Neutrophil (primary cell): ENCODE results near the gene IFT20.

Experiments
- H3K27ac ChIP-seq: fragments of 200-600 bp; sonication (generic); 2 replicates; pipeline ENCODE4 v1.5.1; 2016; ENCODE audit warnings: mild to moderate bottlenecking, moderate library complexity
- H3K27me3 ChIP-seq: fragments of 200-600 bp; sonication (generic); 2 replicates; pipeline ENCODE4 v1.6.0; 2016; ENCODE audit warnings: mild to moderate bottlenecking
- H3K36me3 ChIP-seq: fragments of 200-600 bp; sonication (generic); 2 replicates; pipeline ENCODE4 v1.5.1; 2017
- H3K4me1 ChIP-seq, 2 experiments: fragments of 200-600 bp in 1 of 2; sonication (generic) in 1 of 2; 1 replicate in 1 of 2; 2 replicates in 1 of 2; pipeline versions ENCODE4 v1.5.1 to v1.6.1; 2013 to 2016; ENCODE audit warnings: low read depth in 1 of 2, low read length in 1 of 2, mild to moderate bottlenecking in 1 of 2, moderate library complexity in 1 of 2; ENCODE audit not compliant: control insufficient read depth in 1 of 2, insufficient read depth in 1 of 2
- H3K4me3 ChIP-seq, 2 experiments: fragments of 200-600 bp in 1 of 2; sonication (generic) in 1 of 2; 1 replicate in 1 of 2; 2 replicates in 1 of 2; pipeline ENCODE4 v1.5.1; 2013 to 2016; ENCODE audit warnings: low read depth in 1 of 2, low read length in 1 of 2, mild to moderate bottlenecking in 1 of 2, moderate library complexity in 1 of 2
- H3K9me3 ChIP-seq: fragments of 200-600 bp; sonication (generic); 2 replicates; pipeline ENCODE4 v1.5.1; 2016
- TF ChIP-seq, protein P1 (sequence below): fragments of 200-600 bp; sonication (generic); IDR thresholded peaks from 2 replicates; pipeline ENCODE4 v1.5.1; 2016; ENCODE audit warnings: antibody characterized with exemption

IFT20 gene

DNA sequence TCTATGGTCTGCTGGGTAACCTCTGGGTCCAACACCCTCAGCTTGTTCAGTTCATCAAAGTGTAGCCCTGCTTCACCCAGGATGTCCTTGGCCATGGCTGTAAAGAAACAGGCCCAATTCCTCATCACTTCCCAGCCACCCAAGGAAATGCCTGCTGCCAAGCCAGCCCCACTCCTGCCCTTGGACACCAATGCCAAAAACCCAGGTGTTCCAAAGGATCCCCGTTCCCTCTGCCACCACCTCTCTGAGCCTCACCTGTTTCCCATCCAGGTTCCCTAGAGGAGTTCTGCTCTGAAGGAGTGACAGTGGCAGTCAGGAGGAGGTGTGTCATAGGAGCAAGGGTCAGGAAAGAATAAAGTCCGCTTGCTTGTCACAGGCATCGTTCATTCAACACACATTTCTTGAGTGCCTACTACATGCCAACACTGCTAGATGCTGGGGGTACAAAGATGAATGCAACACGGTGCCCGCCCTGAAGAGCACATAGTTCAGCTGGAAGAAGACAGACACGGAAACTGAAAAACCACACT is 3.3 kb downstream of the IFT20 start:
- H3K4me1 ChIP-seq = peaks cover 38 to 42% of the 10 kb centered on the region in 2 experiments
- H3K27me3 ChIP-seq = no peaks in the 10 kb centered on the region
- H3K36me3 ChIP-seq = peaks cover 48% of the 10 kb centered on the region
- no peaks in the 10 kb centered on the region for H3K9me3 ChIP-seq
- no peak overlapping the region for H3K27ac ChIP-seq
- H3K4me3 ChIP-seq = no peak overlapping the region
- TF ChIP-seq, protein P1, sequence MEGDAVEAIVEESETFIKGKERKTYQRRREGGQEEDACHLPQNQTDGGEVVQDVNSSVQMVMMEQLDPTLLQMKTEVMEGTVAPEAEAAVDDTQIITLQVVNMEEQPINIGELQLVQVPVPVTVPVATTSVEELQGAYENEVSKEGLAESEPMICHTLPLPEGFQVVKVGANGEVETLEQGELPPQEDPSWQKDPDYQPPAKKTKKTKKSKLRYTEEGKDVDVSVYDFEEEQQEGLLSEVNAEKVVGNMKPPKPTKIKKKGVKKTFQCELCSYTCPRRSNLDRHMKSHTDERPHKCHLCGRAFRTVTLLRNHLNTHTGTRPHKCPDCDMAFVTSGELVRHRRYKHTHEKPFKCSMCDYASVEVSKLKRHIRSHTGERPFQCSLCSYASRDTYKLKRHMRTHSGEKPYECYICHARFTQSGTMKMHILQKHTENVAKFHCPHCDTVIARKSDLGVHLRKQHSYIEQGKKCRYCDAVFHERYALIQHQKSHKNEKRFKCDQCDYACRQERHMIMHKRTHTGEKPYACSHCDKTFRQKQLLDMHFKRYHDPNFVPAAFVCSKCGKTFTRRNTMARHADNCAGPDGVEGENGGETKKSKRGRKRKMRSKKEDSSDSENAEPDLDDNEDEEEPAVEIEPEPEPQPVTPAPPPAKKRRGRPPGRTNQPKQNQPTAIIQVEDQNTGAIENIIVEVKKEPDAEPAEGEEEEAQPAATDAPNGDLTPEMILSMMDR = no peak

DNA sequence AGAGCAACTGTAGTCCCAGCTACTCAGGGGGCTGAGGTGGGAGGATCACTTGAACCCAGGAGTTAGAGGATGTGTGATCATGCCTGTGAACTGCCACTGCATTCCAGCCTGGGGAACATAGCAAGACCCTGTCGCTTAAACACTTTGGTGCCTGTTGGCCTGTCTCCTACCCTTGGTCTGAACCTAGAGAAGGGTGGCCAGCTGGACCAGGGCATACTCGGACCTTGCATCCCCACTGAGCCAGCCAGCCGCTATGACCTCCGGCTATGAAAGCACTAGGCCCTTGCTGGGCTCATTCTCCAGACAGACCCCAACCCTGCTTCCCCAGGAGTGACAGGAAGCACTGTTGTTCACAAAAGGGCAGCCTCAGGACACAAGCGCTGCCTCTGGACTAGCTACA is 4.6 kb downstream of the IFT20 start:
- TF ChIP-seq, protein P1 = no peak
- Histone ChIP-seq H3K9me3 (no peaks in the 10 kb centered on the region), H3K36me3 (peaks cover 48% of the 10 kb centered on the region), H3K4me1 (peaks cover 27 to 30% of the 10 kb centered on the region in 2 experiments), H3K27me3 (no peaks in the 10 kb centered on the region), H3K27ac (no peak overlapping the region), H3K4me3 (no peak overlapping the region)

DNA sequence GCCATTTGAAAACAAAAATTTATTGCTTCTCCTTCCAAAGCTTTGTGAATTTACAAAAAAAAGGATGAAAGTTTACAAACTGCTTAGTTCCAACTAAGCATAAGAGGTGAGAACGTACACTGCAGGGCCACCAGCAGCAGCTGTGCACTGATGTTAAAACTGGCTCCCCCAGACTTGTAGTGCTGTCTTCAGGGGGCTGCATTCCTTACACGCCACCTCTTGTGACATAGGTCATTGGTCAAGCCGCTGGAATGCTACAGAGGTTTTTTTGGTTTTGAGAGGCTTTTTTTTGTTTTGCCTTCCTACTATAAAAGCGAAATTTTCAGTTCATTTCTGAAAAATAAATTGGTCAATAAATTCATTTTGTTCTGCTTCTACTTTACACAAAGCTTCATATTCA is 6.9 kb downstream of the IFT20 start:
- Histone ChIP-seq H3K4me3 (no peak overlapping the region), H3K9me3 (no peaks in the 10 kb centered on the region), H3K27me3 (no peaks in the 10 kb centered on the region), H3K4me1 (peaks cover 8 to 14% of the 10 kb centered on the region in 2 experiments), H3K36me3 (peaks cover 48% of the 10 kb centered on the region), H3K27ac (no peak overlapping the region)
- TF ChIP-seq, protein P1 = no peak

DNA sequence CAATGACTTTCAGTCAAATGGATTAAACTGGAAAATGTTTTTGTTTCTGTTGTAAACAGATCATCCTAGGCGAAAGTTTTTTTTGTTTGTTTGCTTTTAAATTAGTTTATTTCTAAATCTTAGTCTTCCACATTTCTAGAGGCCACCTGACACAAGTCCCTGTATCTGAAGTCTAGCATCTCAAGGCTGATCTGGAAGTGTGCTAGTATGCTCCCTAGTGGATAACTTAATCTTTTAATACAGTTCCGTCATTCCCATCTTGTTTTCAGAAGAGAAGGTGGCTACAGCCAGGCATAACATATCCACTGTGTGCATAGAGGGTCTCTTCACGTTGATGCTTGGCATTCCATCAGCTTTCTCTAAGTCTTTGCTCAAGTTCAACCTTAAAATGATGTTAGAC is 7.6 kb downstream of the IFT20 start:
- Histone ChIP-seq H3K27ac (no peak overlapping the region), H3K4me1 (peaks cover 2 to 8% of the 10 kb centered on the region in 2 experiments), H3K36me3 (peaks cover 48% of the 10 kb centered on the region), H3K4me3 (no peak overlapping the region), H3K9me3 (no peaks in the 10 kb centered on the region), H3K27me3 (no peaks in the 10 kb centered on the region)
- TF ChIP-seq, protein P1 = no peak

DNA sequence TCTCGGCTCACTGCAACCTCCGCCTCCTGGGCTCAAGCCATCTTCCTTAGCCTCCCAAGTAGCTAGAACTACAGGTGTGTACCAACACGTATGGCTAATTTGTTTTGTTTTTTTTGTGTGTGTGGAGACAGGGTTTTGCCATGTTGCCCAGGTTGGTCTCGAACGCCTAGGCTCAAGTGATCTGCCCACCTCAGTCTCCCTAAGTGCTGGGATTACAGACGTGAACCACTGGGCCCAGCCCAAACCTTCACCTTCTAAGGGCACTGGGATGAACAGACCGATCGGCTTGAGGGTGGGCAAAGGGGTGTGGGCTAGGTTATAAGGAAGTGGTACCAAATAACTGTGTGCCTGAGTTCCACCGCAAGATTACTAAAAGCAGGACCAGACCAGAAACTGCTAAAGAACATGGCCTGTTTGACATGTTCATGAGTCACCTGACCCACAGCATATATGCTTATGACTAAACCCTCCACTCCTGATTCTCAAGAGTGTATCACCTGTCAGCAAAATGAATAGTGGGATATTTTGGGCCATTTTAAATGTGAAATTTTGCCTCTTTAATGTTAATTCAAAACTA is 8.2 kb downstream of the IFT20 start:
- TF ChIP-seq, protein P1 = no peak
- Histone ChIP-seq H3K27ac (no peak overlapping the region), H3K27me3 (no peaks in the 10 kb centered on the region), H3K36me3 (peaks cover 47% of the 10 kb centered on the region), H3K4me1 (peaks cover 0 to 3% of the 10 kb centered on the region in 2 experiments), H3K4me3 (no peak overlapping the region), H3K9me3 (no peaks in the 10 kb centered on the region)
